Testis (tissue), 2 donors: ENCODE data around the gene ANKRD2.

ENCODE experiments used
- POLR2A ChIP-seq: fragments of 450-650 bp; IDR thresholded peaks from one replicate; pipeline ENCODE4 v1.6.1; 2017; ENCODE audit warnings: antibody characterized with exemption, mild to moderate bottlenecking, moderate library complexity
- TF ChIP-seq, protein P1 (sequence below), 3 experiments: fragments of 450-650 bp in 2 of 3; fragments of 200-600 bp in 1 of 3; sonication (generic) in 1 of 3; IDR thresholded peaks; one replicate each; pipeline ENCODE4 v1.5.1; 2016 to 2019; ENCODE audit warnings: antibody characterized with exemption in 3 of 3, mild to moderate bottlenecking in 2 of 3, moderate library complexity in 1 of 3

GRCh38 chr10:97584798-97585438 lies 12.3 kb downstream of the ANKRD2 start:
- no peak for TF ChIP-seq POLR2A
- TF ChIP-seq, protein P1, sequence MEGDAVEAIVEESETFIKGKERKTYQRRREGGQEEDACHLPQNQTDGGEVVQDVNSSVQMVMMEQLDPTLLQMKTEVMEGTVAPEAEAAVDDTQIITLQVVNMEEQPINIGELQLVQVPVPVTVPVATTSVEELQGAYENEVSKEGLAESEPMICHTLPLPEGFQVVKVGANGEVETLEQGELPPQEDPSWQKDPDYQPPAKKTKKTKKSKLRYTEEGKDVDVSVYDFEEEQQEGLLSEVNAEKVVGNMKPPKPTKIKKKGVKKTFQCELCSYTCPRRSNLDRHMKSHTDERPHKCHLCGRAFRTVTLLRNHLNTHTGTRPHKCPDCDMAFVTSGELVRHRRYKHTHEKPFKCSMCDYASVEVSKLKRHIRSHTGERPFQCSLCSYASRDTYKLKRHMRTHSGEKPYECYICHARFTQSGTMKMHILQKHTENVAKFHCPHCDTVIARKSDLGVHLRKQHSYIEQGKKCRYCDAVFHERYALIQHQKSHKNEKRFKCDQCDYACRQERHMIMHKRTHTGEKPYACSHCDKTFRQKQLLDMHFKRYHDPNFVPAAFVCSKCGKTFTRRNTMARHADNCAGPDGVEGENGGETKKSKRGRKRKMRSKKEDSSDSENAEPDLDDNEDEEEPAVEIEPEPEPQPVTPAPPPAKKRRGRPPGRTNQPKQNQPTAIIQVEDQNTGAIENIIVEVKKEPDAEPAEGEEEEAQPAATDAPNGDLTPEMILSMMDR (IDR thresholded peaks at IDR 0.05) = no peak
